Measurements from ENCODE around the gene HCK.

DNA sequence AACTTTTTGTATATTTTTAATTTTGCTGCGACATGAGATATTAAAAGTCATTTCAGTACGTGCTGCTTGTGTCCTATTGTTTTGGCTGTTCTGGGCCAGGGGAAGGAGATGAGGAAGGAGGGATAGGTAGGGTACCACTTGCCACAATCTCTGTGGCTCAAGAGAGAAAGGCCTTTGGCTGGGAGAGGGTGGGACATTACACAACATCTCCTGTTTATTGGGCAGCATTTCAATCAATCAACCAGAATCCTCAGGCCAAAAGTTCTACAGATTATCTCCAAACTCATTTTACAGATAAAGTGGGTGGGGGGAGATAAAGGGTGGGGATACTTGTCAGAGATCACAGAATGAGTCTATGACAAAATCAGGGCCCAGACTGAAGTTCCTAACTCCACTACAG is 48.7 kb upstream of the HCK start:
- no peak for TF ChIP-seq EZH2 (IDR thresholded peaks at IDR 0.05)
- TF ChIP-seq POLR2AphosphoS5 (IDR thresholded peaks at IDR 0.05; ENCODE audit: borderline replicate concordance, low read depth, low read length) = no peak
- no peak for TF ChIP-seq FOXP2 (optimal IDR thresholded peaks at IDR 0.05; ENCODE audit: control extremely low read depth, extremely low read length, insufficient read depth)
